Mucosa of rectum (tissue), 2 donors: ENCODE results near the gene MTHFR.

Source experiments
- H3K27ac ChIP-seq, 2 donors: one replicate each; pipeline ENCODE4 v1.7.0; 2013; ENCODE audit warnings: inconsistent platforms in 2 of 2, low read depth in 2 of 2, low read length in 2 of 2
- H3K27me3 ChIP-seq, 2 donors: one replicate each; pipeline ENCODE4 v1.7.0; 2013; ENCODE audit warnings: low read length in 2 of 2; ENCODE audit not compliant: control insufficient read depth in 2 of 2, insufficient read depth in 2 of 2
- H3K36me3 ChIP-seq, 2 donors: one replicate each; pipeline ENCODE4 v1.7.0; 2013; ENCODE audit warnings: low read length in 2 of 2; ENCODE audit not compliant: control insufficient read depth in 2 of 2, insufficient read depth in 2 of 2
- H3K4me1 ChIP-seq, 2 donors: one replicate each; pipeline ENCODE4 v1.7.0; 2013; ENCODE audit warnings: low read length in 2 of 2, mild to moderate bottlenecking in 1 of 2; ENCODE audit not compliant: control insufficient read depth in 2 of 2, insufficient read depth in 2 of 2
- H3K4me3 ChIP-seq, 2 donors: one replicate each; pipeline ENCODE4 v1.7.0; 2013; ENCODE audit warnings: low read length in 2 of 2
- H3K9ac ChIP-seq, 2 donors: one replicate each; pipeline ENCODE4 v1.7.0; 2013; ENCODE audit warnings: low read length in 2 of 2, low read depth in 1 of 2, mild to moderate bottlenecking in 1 of 2
- H3K9me3 ChIP-seq, 2 donors: one replicate each; pipeline ENCODE4 v1.7.0; 2013; ENCODE audit warnings: low read length in 2 of 2; ENCODE audit not compliant: control insufficient read depth in 2 of 2
- donor health status: healthy.
- donor health status: Normal muscosa, but diverticular disease.

MTHFR gene

DNA sequence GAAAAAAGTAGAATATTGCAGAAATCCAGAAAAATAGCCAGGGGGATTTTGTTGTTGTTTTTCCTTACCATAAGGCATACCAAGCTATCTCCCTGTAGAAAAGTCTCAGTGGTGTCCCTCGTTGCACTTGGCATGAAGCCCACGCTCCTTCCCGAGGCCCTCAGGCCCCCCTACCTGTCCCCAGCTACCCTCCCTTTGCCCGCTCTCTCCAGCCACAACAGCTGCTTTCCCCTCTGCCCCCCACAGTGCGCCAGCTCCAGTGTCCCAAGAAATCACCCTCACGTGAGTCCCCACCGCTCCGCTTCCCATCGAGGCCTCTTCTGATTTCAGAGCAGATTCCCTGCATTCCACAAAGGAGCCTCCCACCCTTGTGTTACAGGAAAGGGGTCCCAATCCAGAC, 61.5 kb downstream of the MTHFR start:
- Histone ChIP-seq H3K27me3 (no peaks in the 10 kb centered on the region), H3K36me3 (no peaks in the 10 kb centered on the region), H3K4me1 (peaks cover 6 to 7% of the 10 kb centered on the region in 2 donors), H3K27ac (no peak overlapping the region), H3K9me3 (no peaks in the 10 kb centered on the region), H3K9ac (no peak overlapping the region), H3K4me3 (no peak overlapping the region)

GRCh38 chr1:11741919-11742558, 63.7 kb downstream of the MTHFR start:
- H3K9me3 ChIP-seq = no peaks in the 10 kb centered on the region
- no peaks in the 10 kb centered on the region for H3K36me3 ChIP-seq
- H3K4me1 ChIP-seq = peaks cover 6 to 10% of the 10 kb centered on the region in 2 donors
- H3K9ac ChIP-seq = no peak overlapping the region
- no peak overlapping the region for H3K27ac ChIP-seq
- H3K27me3 ChIP-seq = no peaks in the 10 kb centered on the region
- no peak overlapping the region for H3K4me3 ChIP-seq

DNA sequence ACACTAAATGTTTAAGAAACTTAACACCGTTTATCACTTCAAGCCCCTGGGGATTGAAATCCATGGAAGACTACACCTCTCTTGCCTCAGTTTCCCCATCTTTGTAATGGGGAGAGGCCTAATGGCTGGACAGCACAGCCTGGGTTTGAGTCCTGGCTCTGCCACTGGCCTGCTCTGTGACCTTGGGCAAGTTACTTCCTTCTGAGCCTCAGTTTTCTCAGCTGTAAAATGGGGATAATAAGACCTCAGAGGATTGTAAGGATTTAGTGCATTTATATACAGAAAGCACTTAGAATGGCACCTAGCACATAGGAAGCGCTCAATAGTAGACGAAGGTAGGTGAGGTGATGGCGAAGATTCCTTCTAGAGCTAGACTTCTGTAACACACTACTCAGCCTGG, 64.3 kb downstream of the MTHFR start:
- no peak overlapping the region for H3K9ac ChIP-seq
- peaks cover 12 to 15% of the 10 kb centered on the region in 2 donors for H3K4me1 ChIP-seq
- no peak overlapping the region for H3K4me3 ChIP-seq
- no peaks in the 10 kb centered on the region for H3K27me3 ChIP-seq
- H3K27ac ChIP-seq = no peak overlapping the region
- no peaks in the 10 kb centered on the region for H3K9me3 ChIP-seq
- H3K36me3 ChIP-seq = no peaks in the 10 kb centered on the region

GRCh38 chr1:11740258-11741192, 65.2 kb downstream of the MTHFR start:
- Histone ChIP-seq H3K27me3 (no peaks in the 10 kb centered on the region), H3K9me3 (no peaks in the 10 kb centered on the region), H3K4me1 (peaks cover 19 to 20% of the 10 kb centered on the region in 2 donors), H3K36me3 (no peaks in the 10 kb centered on the region), H3K9ac (no peak overlapping the region), H3K4me3 (no peak overlapping the region), H3K27ac (no peak overlapping the region)

DNA sequence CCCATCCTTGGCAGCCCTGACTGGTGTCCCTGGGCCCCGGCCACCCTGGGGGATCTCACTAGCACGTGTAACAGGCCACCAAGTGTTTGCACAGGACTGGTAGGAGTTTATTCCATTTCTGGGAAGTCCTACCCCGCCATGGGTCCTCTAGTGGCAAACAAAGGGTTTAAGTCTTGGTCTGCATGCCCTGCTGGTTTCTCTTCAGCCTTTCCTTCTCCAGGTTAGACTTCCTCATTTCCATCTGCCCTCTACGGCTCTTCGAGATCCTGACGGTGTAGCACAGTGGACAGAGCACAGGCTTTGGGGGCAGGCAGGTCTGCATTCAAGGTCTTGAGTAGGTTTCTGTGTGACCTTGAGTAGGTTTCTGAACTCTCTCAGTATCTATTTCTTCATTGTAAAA, 67.0 kb downstream of the MTHFR start:
- Histone ChIP-seq H3K27ac (no peak overlapping the region), H3K36me3 (no peaks in the 10 kb centered on the region), H3K4me1 (peaks cover 22% of the 10 kb centered on the region in 2 donors)

GRCh38 chr1:11738096-11738495, 67.7 kb downstream of the MTHFR start:
- no peak overlapping the region for H3K4me3 ChIP-seq
- no peaks in the 10 kb centered on the region for H3K27me3 ChIP-seq
- no peaks in the 10 kb centered on the region for H3K9me3 ChIP-seq
- H3K36me3 ChIP-seq = no peaks in the 10 kb centered on the region
- H3K9ac ChIP-seq = no peak overlapping the region
- peaks cover 22% of the 10 kb centered on the region in 2 donors for H3K4me1 ChIP-seq
- no peak overlapping the region for H3K27ac ChIP-seq

More for the DNA sequence above, 67.0 kb downstream of the MTHFR start:
- no peaks in the 10 kb centered on the region for H3K9me3 ChIP-seq
- no peak overlapping the region for H3K4me3 ChIP-seq
- no peaks in the 10 kb centered on the region for H3K27me3 ChIP-seq
- H3K9ac ChIP-seq = no peak overlapping the region

- no peaks in the 10 kb centered on the region for H3K9me3 ChIP-seq
- no peaks in the 10 kb centered on the region for H3K36me3 ChIP-seq
- H3K4me1 ChIP-seq = peaks cover 22% of the 10 kb centered on the region in 2 donors
- no peaks in the 10 kb centered on the region for H3K27me3 ChIP-seq
- peak overlapping the region; percentile 97 to 99 for H3K4me3 ChIP-seq
- peak overlapping the region; percentile 70 to 73 for H3K27ac ChIP-seq
- H3K9ac ChIP-seq = peak overlapping the region; percentile 79 to 86
Observed at GRCh38 chr1:11736746-11737639, 68.8 kb downstream of the MTHFR start.

DNA sequence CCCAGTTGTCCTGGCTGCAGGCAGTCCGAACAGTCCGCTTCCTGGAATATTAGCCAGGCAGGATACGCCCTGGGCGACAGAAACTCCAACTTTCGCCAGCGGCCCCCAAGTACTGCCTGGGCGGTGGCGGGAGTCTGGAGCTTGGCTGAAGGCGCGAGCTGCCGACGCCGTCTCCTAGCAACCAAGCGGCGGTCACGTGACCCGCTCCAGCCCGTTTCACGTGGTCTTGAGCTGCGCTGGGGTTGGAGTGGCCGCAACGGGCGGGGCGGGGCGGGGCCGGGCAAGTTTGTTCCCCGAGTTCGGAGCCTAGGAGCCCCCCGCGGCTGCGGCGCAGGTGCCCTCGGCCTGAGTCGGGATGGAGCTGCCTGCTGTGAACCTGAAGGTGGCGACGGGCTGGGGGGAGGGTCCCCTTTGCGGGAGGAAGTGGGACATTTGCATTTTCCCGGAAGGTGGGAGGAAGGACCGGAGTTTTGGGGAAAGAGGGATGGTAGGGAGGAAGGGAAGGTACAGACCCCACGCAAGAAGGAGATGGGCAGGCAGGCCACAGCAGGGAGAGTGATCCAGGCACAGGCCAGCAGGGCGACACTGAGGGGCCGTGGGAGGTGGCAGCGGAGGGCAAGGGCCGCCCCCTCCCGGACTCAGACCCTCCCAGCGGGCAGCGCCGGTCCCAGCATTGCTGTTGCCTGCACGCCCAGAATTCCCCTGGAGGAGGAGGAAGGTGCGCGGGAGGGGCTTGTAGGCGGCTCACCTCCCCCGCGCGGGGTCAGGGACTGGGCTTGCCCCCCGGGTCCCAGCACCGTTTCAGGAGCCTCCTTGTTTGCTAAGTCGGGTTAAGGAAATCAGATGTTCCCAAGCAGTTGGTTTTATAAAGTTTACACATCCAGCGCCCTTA, 69.7 kb downstream of the MTHFR start, which contains the start of gene AGTRAP:
Gene AGTRAP, plus strand, starts transcription at position 283 of the 892 bp plus-strand sequence. Its CDS starts 73 bp downstream, at position 356.
- Histone ChIP-seq H3K4me1 (peaks cover 20% of the 10 kb centered on the region in 2 donors), H3K27me3 (no peaks in the 10 kb centered on the region), H3K4me3 (peak within 1 kb of the TSS; percentile 97 to 99), H3K36me3 (no peaks in the 10 kb centered on the region), H3K9ac (peak within 1 kb of the TSS; percentile 79 to 86), H3K27ac (peak within 1 kb of the TSS; percentile 70 to 73), H3K9me3 (no peaks in the 10 kb centered on the region)
